Activated CD4-positive, alpha-beta T cell treated with anti-CD3 and anti-CD28 coated beads, Interleukin-2, amount 10 ng/mL, durations not matched to agents 24 days and 14 days (primary cell): ENCODE measurements around the gene RBP7. TPM values are rescaled to one million over a fixed set of nuclear protein-coding genes. Genes with fewer than 3 reads are reported as not detected.

Experiments used
- DNase-seq: peaks from one replicate; pipeline ENCODE4 v3.0.0; 2022
- H3K27ac Mint-ChIP-seq: one replicate; pipeline ENCODE4 v1.8.0; 2022; ENCODE audit warnings: mild to moderate bottlenecking, mixed read lengths
- H3K27me3 Mint-ChIP-seq: one replicate; pipeline ENCODE4 v1.8.0; 2022; ENCODE audit warnings: mixed read lengths
- H3K36me3 Mint-ChIP-seq: one replicate; pipeline ENCODE4 v1.8.0; 2022; ENCODE audit warnings: low read depth, mild to moderate bottlenecking, mixed read lengths
- H3K4me1 Mint-ChIP-seq: one replicate; pipeline ENCODE4 v1.8.0; 2021; ENCODE audit warnings: mixed read lengths
- H3K4me3 Mint-ChIP-seq: one replicate; pipeline ENCODE4 v1.8.0; 2022; ENCODE audit warnings: mild to moderate bottlenecking, moderate library complexity, mixed read lengths
- H3K9me3 Mint-ChIP-seq: one replicate; pipeline ENCODE4 v1.8.0; 2021; ENCODE audit warnings: mixed read lengths
- intact Hi-C: fragments of 100-400 bp; cut with micrococcal nuclease; formaldehyde crosslinking; loops from one replicate; pipeline ENCODE4 v1.15.1; 2023
- total RNA-seq: library from RNA; stranded (reverse); gene quantifications from 2 replicates; pipeline ENCODE4 v1.2.3, GENCODE V29; 2022

RBP7 gene
- total RNA-seq, 1 donor from 2014 or later = not detected

- no peak for DNase-seq
- peaks cover 6% of the 10 kb centered on the region for H3K4me1 Mint-ChIP-seq
- no peak overlapping the region for H3K4me3 Mint-ChIP-seq
- H3K36me3 Mint-ChIP-seq = peaks cover 10% of the 10 kb centered on the region
- intact Hi-C loops = no loop called here
- no peak overlapping the region for H3K27ac Mint-ChIP-seq
- no peaks in the 10 kb centered on the region for H3K9me3 Mint-ChIP-seq
- no peaks in the 10 kb centered on the region for H3K27me3 Mint-ChIP-seq
Measured at GRCh38 chr1:10045480-10046355, 48.7 kb downstream of the RBP7 start.

GRCh38 chr1:10046356-10047085 is 49.5 kb downstream of the RBP7 start:
- DNase-seq = no peak
- H3K36me3 Mint-ChIP-seq = peaks cover 12% of the 10 kb centered on the region
- intact Hi-C loops = no loop called here
- no peaks in the 10 kb centered on the region for H3K27me3 Mint-ChIP-seq
- no peaks in the 10 kb centered on the region for H3K9me3 Mint-ChIP-seq
- H3K4me1 Mint-ChIP-seq = peaks cover 6% of the 10 kb centered on the region
- H3K27ac Mint-ChIP-seq = no peak overlapping the region
- no peak overlapping the region for H3K4me3 Mint-ChIP-seq

GRCh38 chr1:10048601-10049000 is 51.6 kb downstream of the RBP7 start:
- Mint-ChIP-seq H3K4me1 (peaks cover 8% of the 10 kb centered on the region), H3K9me3 (no peaks in the 10 kb centered on the region), H3K36me3 (peaks cover 12% of the 10 kb centered on the region), H3K27ac (no peak overlapping the region), H3K27me3 (no peaks in the 10 kb centered on the region), H3K4me3 (no peak overlapping the region)
- intact Hi-C loops = no loop called here
- DNase-seq = no peak

- Mint-ChIP-seq H3K27ac (no peak overlapping the region), H3K9me3 (no peaks in the 10 kb centered on the region), H3K36me3 (peaks cover 10% of the 10 kb centered on the region), H3K4me1 (peaks cover 5% of the 10 kb centered on the region), H3K27me3 (no peaks in the 10 kb centered on the region), H3K4me3 (no peak overlapping the region)
- DNase-seq = no peak
- intact Hi-C loops = no loop called here
Measured at GRCh38 chr1:10050611-10051010, 53.6 kb downstream of the RBP7 start.

GRCh38 chr1:10051656-10052055 is 54.6 kb downstream of the RBP7 start:
- peaks cover 9% of the 10 kb centered on the region for H3K36me3 Mint-ChIP-seq
- H3K4me3 Mint-ChIP-seq = no peak overlapping the region
- no peak for DNase-seq
- H3K9me3 Mint-ChIP-seq = no peaks in the 10 kb centered on the region
- peaks cover 4% of the 10 kb centered on the region for H3K4me1 Mint-ChIP-seq
- intact Hi-C loops = no loop called here
- H3K27ac Mint-ChIP-seq = no peak overlapping the region
- no peaks in the 10 kb centered on the region for H3K27me3 Mint-ChIP-seq

GRCh38 chr1:10052347-10052746 is 55.3 kb downstream of the RBP7 start:
- Mint-ChIP-seq H3K36me3 (peaks cover 9% of the 10 kb centered on the region), H3K27ac (no peak overlapping the region), H3K4me3 (no peak overlapping the region), H3K27me3 (no peaks in the 10 kb centered on the region), H3K9me3 (no peaks in the 10 kb centered on the region), H3K4me1 (peaks cover 4% of the 10 kb centered on the region)
- DNase-seq = no peak
- intact Hi-C loops = no loop called here

- H3K27ac Mint-ChIP-seq = no peak overlapping the region
- no peaks in the 10 kb centered on the region for H3K9me3 Mint-ChIP-seq
- peaks cover 6% of the 10 kb centered on the region for H3K4me1 Mint-ChIP-seq
- intact Hi-C loops = no loop called here
- no peaks in the 10 kb centered on the region for H3K27me3 Mint-ChIP-seq
- DNase-seq = no peak
- no peak overlapping the region for H3K4me3 Mint-ChIP-seq
- H3K36me3 Mint-ChIP-seq = peaks cover 9% of the 10 kb centered on the region
Measured at GRCh38 chr1:10054465-10054864, 57.4 kb downstream of the RBP7 start.

GRCh38 chr1:10056599-10056987 is 59.6 kb downstream of the RBP7 start:
- Mint-ChIP-seq H3K4me1 (peaks cover 6% of the 10 kb centered on the region), H3K9me3 (no peaks in the 10 kb centered on the region), H3K27me3 (no peaks in the 10 kb centered on the region), H3K36me3 (peaks cover 7% of the 10 kb centered on the region), H3K27ac (no peak overlapping the region), H3K4me3 (no peak overlapping the region)
- intact Hi-C loops = no loop called here
- DNase-seq = no peak

- Mint-ChIP-seq H3K27me3 (no peaks in the 10 kb centered on the region), H3K36me3 (peaks cover 7% of the 10 kb centered on the region), H3K4me3 (no peak overlapping the region), H3K9me3 (no peaks in the 10 kb centered on the region), H3K4me1 (peaks cover 6% of the 10 kb centered on the region), H3K27ac (no peak overlapping the region)
- DNase-seq = no peak
- intact Hi-C loops = no loop called here
Measured at GRCh38 chr1:10057343-10057742, 60.3 kb downstream of the RBP7 start.

GRCh38 chr1:10057796-10058195 is 60.8 kb downstream of the RBP7 start:
- H3K27ac Mint-ChIP-seq = peak overlapping the region; percentile 15
- H3K9me3 Mint-ChIP-seq = no peaks in the 10 kb centered on the region
- peaks cover 4% of the 10 kb centered on the region for H3K36me3 Mint-ChIP-seq
- H3K27me3 Mint-ChIP-seq = no peaks in the 10 kb centered on the region
- no peak overlapping the region for H3K4me3 Mint-ChIP-seq
- DNase-seq = no peak
- peaks cover 4% of the 10 kb centered on the region for H3K4me1 Mint-ChIP-seq
- intact Hi-C loops = no loop called here

GRCh38 chr1:10059342-10059718 is 62.3 kb downstream of the RBP7 start:
- peaks cover 6% of the 10 kb centered on the region for H3K36me3 Mint-ChIP-seq
- DNase-seq = no peak
- H3K9me3 Mint-ChIP-seq = no peaks in the 10 kb centered on the region
- intact Hi-C loops = no loop called here
- peaks cover 10% of the 10 kb centered on the region for H3K4me1 Mint-ChIP-seq
- H3K27me3 Mint-ChIP-seq = no peaks in the 10 kb centered on the region
- no peak overlapping the region for H3K4me3 Mint-ChIP-seq
- no peak overlapping the region for H3K27ac Mint-ChIP-seq

GRCh38 chr1:10060311-10061100 is 63.5 kb downstream of the RBP7 start:
- Mint-ChIP-seq H3K27ac (no peak overlapping the region), H3K4me1 (peaks cover 13% of the 10 kb centered on the region), H3K27me3 (no peaks in the 10 kb centered on the region), H3K9me3 (no peaks in the 10 kb centered on the region), H3K36me3 (peaks cover 4% of the 10 kb centered on the region), H3K4me3 (no peak overlapping the region)
- intact Hi-C loops = no loop called here
- DNase-seq = no peak

GRCh38 chr1:10061276-10061675 is 64.2 kb downstream of the RBP7 start:
- no peak for DNase-seq
- Mint-ChIP-seq H3K4me1 (peaks cover 13% of the 10 kb centered on the region), H3K27me3 (no peaks in the 10 kb centered on the region), H3K27ac (no peak overlapping the region), H3K9me3 (no peaks in the 10 kb centered on the region), H3K36me3 (peaks cover 4% of the 10 kb centered on the region), H3K4me3 (no peak overlapping the region)
- intact Hi-C loops = no loop called here

- H3K4me3 Mint-ChIP-seq = no peak overlapping the region
- peaks cover 3% of the 10 kb centered on the region for H3K36me3 Mint-ChIP-seq
- peaks cover 13% of the 10 kb centered on the region for H3K4me1 Mint-ChIP-seq
- no peaks in the 10 kb centered on the region for H3K27me3 Mint-ChIP-seq
- DNase-seq = no peak
- H3K9me3 Mint-ChIP-seq = no peaks in the 10 kb centered on the region
- intact Hi-C loops = no loop called here
- H3K27ac Mint-ChIP-seq = no peak overlapping the region
Measured at GRCh38 chr1:10063878-10064277, 66.8 kb downstream of the RBP7 start.
